Loucy (cell line): ENCODE data around the gene RAD51B.

Experiments
- EZH2phosphoT487 ChIP-seq: fragments of 200-600 bp; IDR thresholded peaks from 2 replicates; pipeline ENCODE4 v1.6.1; 2018; ENCODE audit warnings: antibody characterized with exemption, mild to moderate bottlenecking, moderate library complexity, borderline replicate concordance
- TF ChIP-seq, protein P1 (sequence below): fragments of 200-600 bp; sonication (generic); conservative IDR thresholded peaks from 2 replicates; pipeline ENCODE4 v1.5.1; 2014; ENCODE audit warnings: mild to moderate bottlenecking, antibody characterized with exemption, low read length

DNA sequence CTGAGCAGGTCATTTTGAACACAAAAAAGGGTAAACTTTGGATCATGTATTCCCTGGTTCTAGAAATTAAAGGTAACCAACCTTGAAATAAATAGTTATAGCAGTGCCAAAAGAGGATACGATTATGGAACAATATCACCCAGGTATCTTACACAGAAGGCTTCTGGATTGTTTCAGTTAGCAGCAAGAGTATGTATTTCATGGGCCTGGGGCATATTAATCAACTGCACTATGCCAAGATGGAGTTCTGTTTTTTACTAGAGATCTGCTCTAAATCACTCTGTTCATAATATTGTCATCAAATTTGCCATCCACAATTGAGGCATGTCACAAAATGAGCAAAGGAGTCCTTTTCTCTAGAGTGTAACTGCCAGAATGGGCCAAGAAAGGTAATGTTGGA, 357.1 kb downstream of the RAD51B start:
- TF ChIP-seq, protein P1, sequence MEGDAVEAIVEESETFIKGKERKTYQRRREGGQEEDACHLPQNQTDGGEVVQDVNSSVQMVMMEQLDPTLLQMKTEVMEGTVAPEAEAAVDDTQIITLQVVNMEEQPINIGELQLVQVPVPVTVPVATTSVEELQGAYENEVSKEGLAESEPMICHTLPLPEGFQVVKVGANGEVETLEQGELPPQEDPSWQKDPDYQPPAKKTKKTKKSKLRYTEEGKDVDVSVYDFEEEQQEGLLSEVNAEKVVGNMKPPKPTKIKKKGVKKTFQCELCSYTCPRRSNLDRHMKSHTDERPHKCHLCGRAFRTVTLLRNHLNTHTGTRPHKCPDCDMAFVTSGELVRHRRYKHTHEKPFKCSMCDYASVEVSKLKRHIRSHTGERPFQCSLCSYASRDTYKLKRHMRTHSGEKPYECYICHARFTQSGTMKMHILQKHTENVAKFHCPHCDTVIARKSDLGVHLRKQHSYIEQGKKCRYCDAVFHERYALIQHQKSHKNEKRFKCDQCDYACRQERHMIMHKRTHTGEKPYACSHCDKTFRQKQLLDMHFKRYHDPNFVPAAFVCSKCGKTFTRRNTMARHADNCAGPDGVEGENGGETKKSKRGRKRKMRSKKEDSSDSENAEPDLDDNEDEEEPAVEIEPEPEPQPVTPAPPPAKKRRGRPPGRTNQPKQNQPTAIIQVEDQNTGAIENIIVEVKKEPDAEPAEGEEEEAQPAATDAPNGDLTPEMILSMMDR = no peak
- TF ChIP-seq EZH2phosphoT487 = no peak
